Cerebellar cortex (tissue), 1 donor: ENCODE measurements around the gene FST.

Source experiments
- DNase-seq: peaks from one replicate; pipeline ENCODE4 v3.0.0-alpha.2; 2015; ENCODE audit warnings: low spot score

The FST gene

GRCh38 chr5:53520813-53521212 is 40.4 kb downstream of the FST start:
- DNase-seq, result no peak
